WTC11 (cell line): ENCODE results near the gene TAF5L. TPM values are rescaled to one million over a fixed set of nuclear protein-coding genes. Genes with fewer than 3 reads are reported as not detected.

Experiments used
- ATAC-seq: fragments of 200-7000 bp; cut with Tn5 transposase; 2 replicates; pipeline ENCODE4 v1.10.0; 2021; ENCODE audit warnings: mild to moderate bottlenecking, moderate library complexity
- CTCF ChIA-PET: fragments of 300-600 bp; sonication (Branson Sonifier 250); formaldehyde crosslinking; loops from one replicate; lab custom pipeline; 2021; ENCODE audit warnings: antibody characterized with exemption; lab: Charles Lee
- POLR2A ChIA-PET: fragments of 350-600 bp; sonication (Branson Sonifier 250); formaldehyde crosslinking; loops from one replicate; lab custom pipeline; 2021; ENCODE audit warnings: antibody characterized with exemption; lab: Charles Lee
- DNase-seq: peaks from one replicate; pipeline ENCODE4 v3.0.0; 2021; ENCODE audit warnings: low spot score
- H3K27ac Mint-ChIP-seq: 2 replicates; pipeline ENCODE4 v1.8.0; 2021; ENCODE audit warnings: mixed read lengths
- H3K27me3 Mint-ChIP-seq: 2 replicates; pipeline ENCODE4 v1.8.0; 2021; ENCODE audit warnings: low read depth, mild to moderate bottlenecking, moderate library complexity, mixed read lengths
- H3K36me3 Mint-ChIP-seq: 2 replicates; pipeline ENCODE4 v1.8.0; 2021; ENCODE audit warnings: mixed read lengths
- H3K4me1 Mint-ChIP-seq: 2 replicates; pipeline ENCODE4 v1.8.0; 2022; ENCODE audit warnings: mixed read lengths
- H3K4me3 Mint-ChIP-seq: 2 replicates; pipeline ENCODE4 v1.8.0; 2021; ENCODE audit warnings: mild to moderate bottlenecking, moderate library complexity, mixed read lengths
- H3K9me3 Mint-ChIP-seq: 2 replicates; pipeline ENCODE4 v1.8.0; 2021; ENCODE audit warnings: mixed read lengths
- AR ChIP-seq: fragments of 250-450 bp; sonication (Bioruptor Pico); IDR thresholded peaks from 2 replicates; pipeline ENCODE4 v1.9.0; 2021; ENCODE audit warnings: mild to moderate bottlenecking
- ARID4B ChIP-seq: sonication (generic); formaldehyde crosslinking; IDR thresholded peaks from 2 replicates; pipeline ENCODE4 v1.8.0; 2023; ENCODE audit warnings: missing genetic modification reagents, mild to moderate bottlenecking, borderline replicate concordance
- ATF3 ChIP-seq: sonication (generic); formaldehyde crosslinking; conservative IDR thresholded peaks from 2 replicates; pipeline ENCODE4 v1.8.1; 2022; ENCODE audit warnings: mild to moderate bottlenecking, missing genetic modification reagents
- CBFB ChIP-seq: sonication (generic); formaldehyde crosslinking; IDR thresholded peaks from 2 replicates; pipeline ENCODE4 v1.8.1; 2022; ENCODE audit warnings: mild to moderate bottlenecking, low read depth, missing genetic modification reagents
- ELF4 ChIP-seq: sonication (generic); formaldehyde crosslinking; IDR thresholded peaks from 2 replicates; pipeline ENCODE4 v1.8.1; 2022; ENCODE audit warnings: low read depth, mild to moderate bottlenecking, moderate library complexity, missing genetic modification reagents
- EMX1 ChIP-seq: fragments of 250-450 bp; sonication (Bioruptor Pico); IDR thresholded peaks from 2 replicates; pipeline ENCODE4 v1.8.0; 2021; ENCODE audit warnings: mild to moderate bottlenecking
- ERG ChIP-seq: fragments of 250-450 bp; sonication (Bioruptor Pico); IDR thresholded peaks from 2 replicates; pipeline ENCODE4 v1.8.0; 2021; ENCODE audit warnings: mild to moderate bottlenecking
- ETV6 ChIP-seq: sonication (generic); formaldehyde crosslinking; IDR thresholded peaks from 2 replicates; pipeline ENCODE4 v1.8.1; 2022; ENCODE audit warnings: mild to moderate bottlenecking, missing genetic modification reagents
- FOXK1 ChIP-seq: sonication (generic); formaldehyde crosslinking; IDR thresholded peaks from 2 replicates; pipeline ENCODE4 v1.8.0; 2022; ENCODE audit warnings: mild to moderate bottlenecking, moderate library complexity, missing genetic modification reagents
- GRHL2 ChIP-seq: fragments of 250-450 bp; sonication (Bioruptor Pico); IDR thresholded peaks from 2 replicates; pipeline ENCODE4 v1.8.0; 2022; ENCODE audit warnings: mild to moderate bottlenecking, moderate library complexity; ENCODE audit not compliant: insufficient replicate concordance, severe bottlenecking
- GTF2I ChIP-seq: fragments of 250-450 bp; sonication (Bioruptor Pico); conservative IDR thresholded peaks from 2 replicates; pipeline ENCODE4 v1.4.0; 2021; ENCODE audit warnings: mild to moderate bottlenecking
- IRF1 ChIP-seq: sonication (generic); formaldehyde crosslinking; IDR thresholded peaks from 2 replicates; pipeline ENCODE4 v1.8.0; 2023; ENCODE audit warnings: missing genetic modification reagents
- JAZF1 ChIP-seq: fragments of 250-450 bp; sonication (Bioruptor Pico); IDR thresholded peaks from 2 replicates; pipeline ENCODE4 v1.9.0; 2021; ENCODE audit warnings: moderate library complexity, mild to moderate bottlenecking, inconsistent platforms
- KAT7 ChIP-seq: sonication (generic); formaldehyde crosslinking; IDR thresholded peaks from 2 replicates; pipeline ENCODE4 v1.8.1; 2023; ENCODE audit warnings: missing genetic modification reagents, mild to moderate bottlenecking, borderline replicate concordance
- MAX ChIP-seq: sonication (generic); formaldehyde crosslinking; IDR thresholded peaks from 2 replicates; pipeline ENCODE4 v1.8.0; 2022; ENCODE audit warnings: mild to moderate bottlenecking, missing genetic modification reagents
- OVOL2 ChIP-seq: fragments of 250-450 bp; sonication (Bioruptor Pico); IDR thresholded peaks from 2 replicates; pipeline ENCODE4 v1.9.0; 2021; ENCODE audit warnings: mild to moderate bottlenecking, borderline replicate concordance
- PRDM15 ChIP-seq: sonication (generic); formaldehyde crosslinking; IDR thresholded peaks from 2 replicates; pipeline ENCODE4 v1.8.0; 2022; ENCODE audit warnings: missing genetic modification reagents
- SOX15 ChIP-seq: fragments of 250-450 bp; sonication (Bioruptor Pico); IDR thresholded peaks from 2 replicates; pipeline ENCODE4 v1.9.0; 2021; ENCODE audit warnings: mild to moderate bottlenecking
- TP53 ChIP-seq: sonication (generic); formaldehyde crosslinking; IDR thresholded peaks from 2 replicates; pipeline ENCODE4 v1.8.1; 2023; ENCODE audit warnings: mild to moderate bottlenecking, missing genetic modification reagents
- ZNF671 ChIP-seq: fragments of 250-450 bp; sonication (Bioruptor Pico); IDR thresholded peaks from 2 replicates; pipeline ENCODE4 v1.8.0; 2021; ENCODE audit warnings: mild to moderate bottlenecking
- total RNA-seq: library from RNA; stranded (reverse); gene quantifications from 3 replicates; pipeline ENCODE4 v1.2.3, GENCODE V29; 2021

The TAF5L gene
- total RNA-seq, 1 experiment from 2014 or later: 23.8 TPM

GRCh38 chr1:229625071-229625914 lies 629 bp downstream of the TAF5L start (continued):
- TF ChIP-seq ARID4B (CRISPR knock-in tag) (no peak; the same call in 1 of the 2 replicates), JAZF1 (CRISPR knock-in tag) (no peak), ELF4 (no peak), EMX1 (no peak), ZNF671 (no peak), TP53 (CRISPR knock-in tag) (no peak), OVOL2 (CRISPR knock-in tag) (no peak), PRDM15 (no peak), FOXK1 (CRISPR knock-in tag) (no peak), GTF2I (CRISPR knock-in tag) (no peak), SOX15 (CRISPR knock-in tag) (no peak)

GRCh38 chr1:229624521-229625070 lies 1.3 kb downstream of the TAF5L start:
- H3K4me3 Mint-ChIP-seq: peak overlapping the region; percentile 91
- ATAC-seq: no peak
- peaks cover 32% of the 10 kb centered on the region for H3K4me1 Mint-ChIP-seq
- H3K27ac Mint-ChIP-seq: peak overlapping the region; percentile 78
- CTCF ChIA-PET: interaction anchor here (0.8 to 1.7 kb wide), 2 partner anchors 36 to 66 kb away, joined by 3 to 8 read pairs; partner anchors contain the start of gene ABCB10
- POLR2A ChIA-PET: interaction anchor here (0.7 kb wide), 1 partner anchor 66 kb away, joined by 3 read pairs; the partner anchor contains the start of gene ABCB10
- DNase-seq: no peak
- H3K9me3 Mint-ChIP-seq: no peaks in the 10 kb centered on the region
- H3K36me3 Mint-ChIP-seq: peaks cover 5% of the 10 kb centered on the region
- H3K27me3 Mint-ChIP-seq: no peaks in the 10 kb centered on the region
- TF ChIP-seq ATF3 (no peak), GRHL2 (no peak), ETV6 (no peak), MAX (no peak), FOXK1 (CRISPR knock-in tag) (no peak), SOX15 (CRISPR knock-in tag) (no peak), AR (CRISPR knock-in tag) (no peak), ERG (CRISPR knock-in tag) (no peak), KAT7 (CRISPR knock-in tag) (no peak), IRF1 (CRISPR knock-in tag) (no peak), CBFB (CRISPR knock-in tag) (no peak)
